GM18868 (cell line): ENCODE results near the gene PKHD1.
"Not testable (repeated sequence)": the region's sequence is repeated elsewhere in the genome, so short reads cannot be mapped to it uniquely, and the experiment has no call there.

Source experiments
- ATAC-seq: cut with Tn5 transposase; IDR thresholded peaks from one replicate; pipeline ENCODE4 v1.9.1; 2021; ENCODE audit warnings: mild to moderate bottlenecking, moderate library complexity; ENCODE audit not compliant: unreplicated experiment

The PKHD1 gene

DNA sequence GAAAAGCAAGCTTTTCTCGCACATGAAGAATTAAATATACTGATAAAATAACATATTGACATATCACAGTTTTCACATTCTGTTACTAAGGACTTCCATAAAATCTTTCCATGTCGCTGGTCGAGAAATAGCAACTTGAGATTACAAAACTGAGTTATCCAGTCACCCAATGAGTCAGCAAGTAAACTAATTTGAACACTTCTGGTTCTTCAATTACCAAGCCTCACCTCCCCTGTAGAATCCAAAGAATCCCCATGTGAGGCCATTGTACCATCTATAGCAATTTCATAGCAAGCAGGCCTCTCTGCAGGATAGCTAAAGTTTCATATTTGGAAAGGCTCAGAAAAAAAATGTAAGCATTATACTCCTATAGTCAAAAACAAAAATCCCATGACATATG lies 87.3 kb downstream of the PKHD1 start:
- ATAC-seq: no peak

DNA sequence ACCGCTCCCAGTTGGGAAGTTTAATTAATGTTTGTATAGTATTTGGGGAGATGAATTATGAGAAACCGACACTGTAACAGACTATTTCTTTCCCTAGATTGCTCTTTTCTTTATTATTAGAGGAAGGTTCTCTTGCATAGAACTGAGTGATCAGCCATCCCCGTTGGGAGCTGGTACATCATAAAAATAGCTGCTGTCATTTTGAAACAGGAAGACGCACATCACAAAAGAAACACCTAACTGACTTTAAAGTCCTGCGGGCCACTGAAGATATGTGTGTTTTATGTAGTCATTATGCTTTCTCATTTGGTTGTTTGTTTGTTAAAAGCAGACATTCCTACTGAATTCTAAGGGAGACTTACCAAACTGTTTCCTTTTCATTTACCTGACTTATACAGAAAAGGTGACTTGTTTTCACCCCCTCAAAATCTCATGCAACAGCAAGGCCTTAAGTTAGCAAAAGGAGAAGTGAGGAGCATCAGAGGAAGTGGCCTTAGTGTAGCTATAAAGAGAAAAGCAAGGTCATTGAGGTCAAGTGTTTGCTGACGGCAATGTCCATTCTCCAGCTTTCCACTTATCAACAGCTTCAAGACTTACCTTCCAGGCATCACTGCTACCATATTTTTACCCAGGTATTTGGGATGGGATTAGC lies 91.0 kb downstream of the PKHD1 start:
- peak; percentile 91 for ATAC-seq

DNA sequence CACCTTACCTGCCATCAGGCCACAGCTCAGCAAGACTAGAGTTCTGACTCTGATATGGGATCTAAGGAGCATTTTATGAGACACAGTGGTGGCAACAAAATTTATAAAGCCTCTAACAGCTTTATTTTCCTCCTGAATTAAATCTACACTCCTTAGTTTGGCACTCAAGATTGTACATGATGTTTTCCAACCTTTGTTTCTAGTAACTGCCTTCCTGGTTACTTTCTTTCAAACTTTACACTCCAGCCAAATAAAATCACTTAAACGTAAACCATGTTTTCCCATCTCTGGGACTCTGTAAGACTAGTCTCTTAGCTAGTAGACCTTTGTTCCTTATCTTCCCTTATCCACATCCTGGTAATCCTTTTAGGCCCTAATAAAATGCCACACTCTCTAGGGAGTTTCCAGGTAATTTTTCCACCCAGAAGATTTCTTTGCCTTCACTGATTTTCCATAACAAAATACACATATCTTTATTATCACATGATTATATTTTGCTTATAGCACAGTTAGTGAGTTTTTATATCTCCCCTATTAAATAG lies 92.1 kb downstream of the PKHD1 start:
- no peak for ATAC-seq

DNA sequence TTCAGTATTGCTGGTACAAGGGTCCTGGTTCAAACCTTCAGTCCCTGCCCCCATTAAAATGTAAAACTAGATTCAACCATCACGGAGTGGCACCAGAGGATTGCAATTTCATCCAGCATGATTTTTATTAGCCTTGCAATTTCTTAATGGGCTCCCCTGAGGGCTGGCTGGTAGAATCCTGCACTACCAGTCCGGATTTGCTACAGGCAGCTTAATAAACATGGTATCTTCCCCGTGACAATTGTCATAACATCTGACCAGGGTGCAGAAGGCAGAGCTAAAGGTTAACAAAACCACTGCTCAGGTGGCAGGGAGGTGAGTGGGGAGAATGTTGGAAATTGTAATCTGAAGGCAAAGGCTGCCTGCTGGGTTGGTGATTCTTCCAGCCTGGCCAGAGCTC lies 94.5 kb downstream of the PKHD1 start:
- no peak for ATAC-seq

DNA sequence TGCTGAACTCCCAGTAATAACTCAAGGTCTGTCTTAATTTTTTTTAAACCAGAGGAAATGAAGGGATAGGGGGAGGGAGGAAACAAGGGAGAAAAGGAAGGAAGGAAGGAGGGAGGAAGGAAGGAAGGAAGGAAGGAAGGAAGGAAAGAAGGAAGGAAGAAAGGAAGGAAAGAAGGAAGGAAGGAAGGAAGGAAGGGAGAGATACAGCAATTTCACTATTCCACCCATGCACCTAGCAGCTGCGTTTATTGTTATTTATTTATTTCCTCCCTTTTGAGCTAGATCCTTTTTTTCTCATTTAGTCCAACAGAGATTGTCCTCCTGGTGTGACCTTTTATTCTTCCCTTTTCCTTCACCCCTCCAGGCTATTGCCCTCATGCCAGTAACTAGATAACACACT lies 97.6 kb downstream of the PKHD1 start:
- no peak for ATAC-seq

DNA sequence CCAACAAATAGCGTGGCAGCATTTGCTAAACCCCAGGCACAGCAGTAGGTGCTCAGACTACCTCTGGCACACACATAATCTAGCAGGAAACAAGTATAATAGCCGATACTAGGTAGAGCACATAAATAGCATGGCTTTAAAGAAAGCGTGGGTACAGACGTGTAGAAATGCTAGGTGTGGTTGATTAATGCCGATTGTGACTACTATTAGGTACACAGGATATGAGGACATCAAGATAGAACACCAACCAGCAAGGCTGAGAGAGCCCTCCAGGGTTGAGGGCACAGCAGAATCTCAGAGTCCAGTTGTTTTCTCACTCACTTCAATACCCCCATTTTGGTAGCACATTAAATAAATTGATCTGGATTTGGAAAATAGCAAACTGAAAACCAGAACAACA lies 100.5 kb downstream of the PKHD1 start:
- ATAC-seq: no peak

DNA sequence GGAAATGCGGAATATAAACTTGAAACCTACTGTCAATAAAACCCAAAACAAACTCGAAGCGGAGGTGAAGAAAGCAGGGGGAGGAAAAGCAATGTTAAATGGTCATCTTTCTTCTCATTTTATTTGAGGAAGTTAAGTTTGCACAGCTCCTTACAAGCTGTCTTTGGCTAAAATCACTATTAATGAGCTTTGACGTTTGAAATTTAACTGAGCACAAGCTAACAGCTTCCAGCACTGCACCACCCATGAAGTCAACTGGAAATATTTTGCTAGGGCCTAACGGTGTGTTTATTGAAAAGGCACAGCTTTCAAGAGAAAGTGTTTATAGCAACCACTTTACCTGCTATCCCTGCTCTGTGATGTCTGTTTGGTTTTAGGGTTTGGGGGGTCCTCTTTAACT lies 103.8 kb downstream of the PKHD1 start:
- no peak for ATAC-seq

DNA sequence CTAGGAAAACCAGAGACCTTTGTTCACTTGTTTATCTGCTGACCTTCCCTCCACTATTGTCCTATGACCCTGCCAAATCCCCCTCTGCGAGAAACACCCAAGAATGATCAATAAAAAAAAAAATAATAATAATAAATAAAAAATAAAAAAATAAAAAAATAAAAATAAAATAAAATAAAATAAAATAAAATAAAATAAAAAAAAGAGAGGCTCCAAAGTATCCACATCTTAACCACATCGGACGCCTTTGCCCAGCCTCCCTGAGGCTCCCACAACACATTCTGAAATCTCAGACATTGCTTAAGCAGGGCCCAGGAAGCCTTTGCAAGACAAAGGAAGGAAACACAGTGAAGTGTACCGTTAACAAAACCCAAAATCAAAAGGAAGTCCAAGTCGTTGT lies 104.7 kb downstream of the PKHD1 start:
- not testable (repeated sequence) for ATAC-seq

DNA sequence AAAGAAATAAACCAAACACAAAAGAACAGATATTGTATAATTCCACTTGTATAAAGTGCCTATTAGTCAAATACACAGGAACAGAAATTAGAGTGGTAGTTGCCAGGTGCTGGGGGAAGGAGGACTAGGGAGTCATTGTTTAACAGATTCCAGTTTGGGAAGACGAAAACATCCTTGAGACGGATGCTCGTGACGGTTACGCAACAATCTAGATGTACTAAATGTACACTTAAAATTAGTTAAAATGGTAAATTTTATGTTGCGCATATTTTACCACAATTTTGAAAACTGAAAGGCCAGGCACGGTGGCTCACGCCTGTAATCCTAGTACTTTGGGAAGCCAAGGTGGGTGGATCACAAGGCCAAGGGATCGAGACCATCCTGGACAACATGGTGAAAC lies 111.0 kb downstream of the PKHD1 start:
- no peak for ATAC-seq

DNA sequence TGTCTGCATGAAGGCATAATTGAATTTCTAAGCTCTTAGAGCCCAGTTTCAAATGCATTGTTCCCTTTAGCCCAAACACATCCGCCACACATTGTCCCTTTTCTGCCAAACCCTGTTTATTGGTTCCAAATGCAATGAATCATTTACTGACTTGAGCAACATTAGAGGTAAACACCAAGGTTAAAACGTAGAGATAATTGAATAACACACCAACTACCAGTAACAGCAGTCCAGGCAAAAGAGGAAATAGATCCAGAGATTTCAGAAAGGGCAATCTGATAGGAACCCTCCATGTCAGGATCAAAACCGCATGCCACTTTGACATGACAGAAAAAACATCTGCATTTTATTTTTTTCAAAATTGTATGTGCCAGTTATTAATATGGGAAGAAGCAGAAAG lies 114.8 kb downstream of the PKHD1 start:
- ATAC-seq: no peak

DNA sequence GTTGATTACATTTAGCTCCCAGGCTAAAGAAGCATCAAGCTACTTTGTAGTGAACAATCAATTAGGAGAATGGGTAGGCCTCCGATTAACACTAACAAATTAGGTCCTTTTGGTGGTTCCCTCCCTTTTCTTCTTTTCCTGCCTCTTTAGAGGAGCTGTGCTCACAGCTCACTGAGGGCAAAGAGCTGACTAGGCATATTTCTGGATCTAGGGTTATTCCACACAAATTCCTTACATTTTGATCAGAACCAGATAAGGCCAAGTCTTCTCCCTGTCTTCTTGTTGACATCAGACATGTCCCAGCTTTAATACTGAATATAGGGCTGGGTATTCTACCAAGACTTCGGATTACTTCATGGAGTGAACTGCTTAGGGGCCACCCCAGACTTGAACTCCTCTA lies 119.1 kb downstream of the PKHD1 start:
- no peak for ATAC-seq

DNA sequence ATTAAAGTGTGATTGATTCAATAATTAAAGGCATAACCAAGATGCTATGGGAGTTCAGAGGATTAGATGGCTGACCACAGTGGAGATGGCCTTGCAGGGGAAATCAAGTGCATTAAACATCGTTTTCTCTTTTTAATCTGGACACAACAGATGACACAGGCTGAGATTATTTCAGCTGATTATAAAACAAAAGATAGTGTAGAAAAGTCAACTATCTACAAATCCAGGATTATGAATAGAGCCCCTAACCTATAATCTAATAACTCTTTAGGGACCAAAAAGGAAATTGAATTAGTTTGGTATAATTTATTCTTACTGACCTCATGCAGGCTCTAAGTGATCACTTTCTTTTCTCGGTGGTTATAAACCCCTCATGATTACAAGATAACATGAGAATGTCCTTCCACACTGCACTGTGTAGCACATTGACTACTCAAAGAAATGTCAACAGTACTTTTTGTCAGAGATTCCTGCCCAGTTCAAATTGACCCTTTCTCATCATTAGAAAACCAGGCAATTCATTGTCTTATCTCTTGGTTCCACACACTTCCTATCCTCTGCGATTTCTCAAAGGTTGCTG lies 122.1 kb downstream of the PKHD1 start:
- no peak for ATAC-seq

DNA sequence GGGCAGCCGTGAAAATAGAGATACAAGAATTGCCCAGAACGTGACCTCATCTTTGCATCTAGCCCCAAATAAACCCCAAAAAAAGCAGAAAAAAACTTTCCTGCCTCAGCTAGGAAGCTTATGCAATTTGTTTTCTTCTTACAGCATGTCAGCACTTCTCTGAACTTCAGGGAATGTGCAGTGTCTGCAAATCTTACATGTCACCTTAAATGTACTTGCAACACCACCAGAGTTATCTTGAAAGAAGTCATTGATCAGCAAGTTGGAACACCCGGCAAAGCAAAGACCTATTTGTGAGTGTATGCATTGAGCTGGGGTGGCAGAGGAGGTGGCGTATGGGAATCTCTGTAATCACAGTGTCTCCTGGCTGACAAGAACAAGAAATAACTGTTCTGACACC lies 123.4 kb downstream of the PKHD1 start:
- no peak for ATAC-seq

DNA sequence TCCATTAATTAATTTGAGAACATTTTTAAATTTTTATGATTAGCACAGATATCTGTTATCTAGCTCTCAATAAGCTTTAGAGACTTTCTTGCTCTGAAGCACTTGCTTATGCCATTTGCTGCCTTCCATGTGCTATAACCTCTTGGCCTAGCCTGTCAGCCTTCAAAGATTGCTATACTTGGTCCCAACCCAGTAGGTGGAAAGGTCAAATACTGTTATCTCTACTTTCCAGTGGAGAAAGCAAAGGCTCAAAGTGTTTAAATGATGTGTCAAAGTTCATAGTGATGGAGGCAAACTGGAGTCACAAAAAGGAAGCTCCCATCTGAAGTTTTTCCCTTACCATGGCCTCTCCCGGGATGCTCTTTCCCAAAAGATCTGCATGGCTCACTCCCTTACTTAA lies 125.1 kb downstream of the PKHD1 start:
- ATAC-seq: no peak

DNA sequence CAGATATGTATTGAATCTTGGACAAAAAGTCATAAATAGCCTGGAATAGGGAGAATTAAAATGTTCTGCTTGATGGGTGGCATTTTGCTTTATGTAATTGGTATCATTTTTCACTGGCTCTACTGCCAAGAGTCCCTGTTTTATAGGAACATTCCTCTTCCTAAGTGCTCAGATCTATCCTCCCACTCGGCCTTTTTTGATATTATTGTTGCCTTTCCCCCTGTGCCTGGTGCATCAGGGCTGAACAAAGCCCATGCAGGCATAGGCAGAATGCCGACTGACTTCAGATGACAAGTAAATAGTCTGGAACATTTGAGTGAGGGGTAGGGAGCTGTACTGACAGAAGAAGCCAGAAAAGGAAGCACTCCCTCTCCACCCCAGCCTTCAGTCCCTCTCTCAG lies 127.0 kb downstream of the PKHD1 start:
- ATAC-seq: no peak

DNA sequence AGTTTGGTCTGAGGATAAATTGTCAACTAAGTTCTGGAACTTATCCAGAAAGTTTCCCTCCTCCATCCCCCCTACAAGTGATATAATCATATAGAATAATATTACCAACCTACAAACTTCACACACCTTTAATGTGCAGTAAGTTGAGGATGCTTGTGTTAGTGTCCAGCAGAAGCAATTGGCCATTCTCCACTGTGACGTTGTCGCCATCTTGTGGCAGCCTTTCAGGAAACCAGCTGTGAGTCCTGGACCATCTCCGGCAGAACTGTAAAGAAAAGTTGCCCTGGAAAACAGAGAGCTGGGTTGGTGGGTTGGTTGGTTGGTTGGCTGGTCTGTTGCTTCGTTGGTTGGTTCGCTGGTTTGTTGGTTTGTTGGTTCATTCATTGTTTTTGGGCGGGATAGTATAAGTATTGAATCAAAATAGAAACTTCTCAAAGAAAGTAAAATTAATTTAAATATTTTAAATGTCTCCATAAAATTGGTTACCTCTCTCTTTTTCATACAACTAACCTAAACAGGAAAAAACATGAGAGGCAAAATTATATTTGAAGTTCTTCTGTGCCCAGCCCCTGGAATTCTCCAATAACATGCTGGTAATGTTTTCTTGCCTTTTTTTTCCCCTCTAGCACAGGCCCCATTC lies 127.5 kb downstream of the PKHD1 start:
- ATAC-seq: peak; percentile 91

DNA sequence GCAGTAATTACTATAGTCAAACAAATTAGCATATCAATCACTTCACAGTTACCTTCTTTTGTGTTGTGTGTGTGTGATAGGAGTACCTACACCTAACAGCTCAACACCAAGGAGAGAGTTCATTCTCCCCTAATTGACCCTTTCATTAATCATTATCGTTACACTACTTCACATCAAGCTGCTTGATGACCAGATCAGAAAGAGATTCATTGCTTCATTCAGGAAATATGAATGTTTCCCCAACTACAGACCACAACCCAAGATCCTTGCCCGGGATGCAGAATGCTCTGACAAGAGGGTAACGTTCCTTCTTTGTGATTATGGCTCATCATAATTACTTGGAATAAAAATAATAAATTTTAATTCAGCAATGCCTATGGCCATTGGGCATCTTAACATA lies 132.7 kb downstream of the PKHD1 start:
- no peak for ATAC-seq

DNA sequence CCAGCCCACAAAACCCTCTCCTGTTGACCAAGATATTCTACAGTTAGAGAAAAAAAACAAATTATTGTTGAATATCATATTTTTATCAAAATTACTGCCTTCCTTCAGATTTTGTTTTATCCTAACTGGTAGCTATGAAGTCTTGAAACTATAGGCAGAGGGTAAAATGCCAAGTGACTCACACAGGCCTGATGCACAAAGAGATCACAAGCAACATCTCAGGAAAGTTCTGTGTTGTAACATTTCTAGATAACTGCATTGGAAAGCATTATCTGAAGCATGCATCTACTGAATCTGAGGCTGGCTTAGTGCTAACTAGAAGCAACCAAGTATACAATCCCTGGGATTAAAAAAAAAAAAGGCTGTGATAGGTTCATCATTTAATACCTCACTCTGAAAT lies 134.2 kb downstream of the PKHD1 start:
- no peak for ATAC-seq

DNA sequence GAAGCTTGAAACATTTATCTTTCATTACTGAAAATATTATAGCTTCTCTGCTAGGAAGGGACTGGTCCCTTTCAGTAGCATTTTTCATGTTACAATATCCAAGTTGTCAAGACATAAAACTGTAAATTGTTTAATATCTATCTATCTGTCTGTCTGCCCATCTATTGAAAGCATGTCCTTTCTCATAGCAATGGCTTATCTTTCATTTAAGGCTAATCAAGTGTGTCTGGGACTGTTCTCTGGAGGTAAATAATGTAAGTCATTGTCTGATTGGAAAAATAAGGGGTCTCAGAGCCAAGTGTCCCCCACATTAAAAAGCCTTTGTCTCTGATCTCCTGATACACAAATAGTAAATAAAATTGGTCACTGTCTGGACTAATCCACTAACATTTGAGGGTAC lies 135.5 kb downstream of the PKHD1 start:
- no peak for ATAC-seq

DNA sequence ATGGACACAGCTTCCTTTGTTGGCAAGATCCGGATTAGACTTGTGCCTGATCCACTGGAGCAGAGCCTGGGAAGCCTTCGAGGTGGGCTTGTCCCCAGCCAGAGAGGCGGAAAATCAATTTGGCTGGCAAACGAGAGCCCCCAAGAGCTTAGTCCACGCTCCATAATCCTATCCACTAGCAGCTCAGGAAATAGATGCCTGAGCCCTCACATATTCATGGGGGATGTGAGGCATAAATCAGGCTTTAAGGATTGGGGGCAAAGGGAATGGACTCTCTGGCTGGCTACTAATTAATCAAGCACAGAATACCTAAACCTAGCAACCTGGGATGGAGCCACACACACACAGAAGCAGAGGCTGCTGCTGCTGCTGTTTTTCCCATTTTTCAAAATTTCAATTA lies 137.9 kb downstream of the PKHD1 start:
- ATAC-seq: no peak

DNA sequence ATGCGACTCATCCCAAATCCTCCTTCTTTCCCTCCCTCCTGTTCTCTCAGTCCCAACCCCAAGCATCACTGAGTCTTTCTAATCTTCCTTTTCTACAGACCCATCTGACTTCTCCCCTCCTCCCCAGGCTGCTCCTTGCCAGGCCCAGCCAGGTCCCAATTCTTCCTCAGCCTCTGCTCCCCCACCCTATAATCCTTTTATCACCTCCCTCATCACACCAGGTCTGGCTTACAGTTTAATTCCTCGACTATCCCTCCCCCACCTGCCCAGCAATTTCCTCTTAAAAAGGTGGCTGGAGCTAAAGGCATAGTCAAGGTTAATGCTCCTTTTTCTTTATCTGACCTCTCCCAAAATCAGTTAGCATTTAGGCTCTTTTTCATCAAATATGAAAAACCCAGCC lies 147.7 kb downstream of the PKHD1 start:
- ATAC-seq: not testable (repeated sequence)

DNA sequence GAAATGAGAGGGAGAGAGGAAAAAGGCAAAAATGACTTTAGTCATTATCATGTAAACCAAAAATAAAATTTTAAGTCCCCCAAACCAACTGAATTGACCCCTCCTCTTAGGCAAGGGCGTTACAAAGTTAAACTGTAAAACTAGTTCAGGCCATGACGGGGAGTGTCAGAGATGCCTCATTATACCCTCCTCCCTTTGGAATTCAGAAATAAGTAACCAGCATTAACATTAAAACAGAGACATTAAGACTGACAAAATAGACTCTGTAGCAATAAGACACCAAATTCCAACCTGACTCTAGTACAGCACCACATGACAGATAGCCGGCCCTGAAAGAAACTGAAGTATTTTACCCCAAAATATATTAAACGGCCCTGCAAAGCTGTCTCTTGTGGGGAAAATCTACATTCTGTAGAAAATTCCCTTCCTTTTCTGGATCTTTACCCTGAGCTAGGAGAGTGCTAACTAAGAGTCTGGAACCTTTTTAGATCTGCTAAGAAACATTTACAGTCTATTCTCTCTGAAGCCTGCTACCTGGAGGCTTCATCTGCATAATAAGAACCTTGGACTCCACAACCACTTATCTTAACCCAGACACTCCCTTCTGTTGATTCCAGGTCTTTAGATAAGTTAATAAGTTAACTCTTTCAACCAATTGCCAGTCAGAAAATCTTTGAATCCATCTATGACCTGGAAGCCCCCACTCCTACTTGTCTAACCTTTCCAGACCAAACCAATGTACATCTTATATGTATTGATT lies 150.7 kb downstream of the PKHD1 start:
- ATAC-seq: no peak
